HK-2 (cell line): ENCODE measurements around the gene ZNG1A.
A peak's percentile ranks its signal among the peaks of the same experiment; 100 is the strongest.
"Not testable (repeated sequence)": the region's sequence is repeated elsewhere in the genome, so short reads cannot be mapped to it uniquely, and the experiment has no call there.

Source experiments
- DNase-seq: peaks from one replicate; pipeline ENCODE4 v3.0.0-alpha.2; 2018; ENCODE audit not compliant: unreplicated experiment

The ZNG1A gene

GRCh38 chr9:178970-179383, at the start of gene ZNG1A:
Gene ZNG1A, minus strand, starts transcription at chr9:179056. Its CDS starts 87 bp downstream, at chr9:178969.
- not testable (repeated sequence) for DNase-seq

- DNase-seq, result no peak
Measured at GRCh38 chr9:227860-228259, 49.0 kb upstream of the ZNG1A start.

- DNase-seq, result no peak
Measured at GRCh38 chr9:224582-225520, 46.0 kb upstream of the ZNG1A start.

- no peak for DNase-seq
Measured at GRCh38 chr9:224026-224425, 45.2 kb upstream of the ZNG1A start.

GRCh38 chr9:223152-223551, 44.3 kb upstream of the ZNG1A start:
- no peak for DNase-seq

GRCh38 chr9:221989-222776, 43.3 kb upstream of the ZNG1A start:
- DNase-seq, result no peak

GRCh38 chr9:219670-220365, 41.0 kb upstream of the ZNG1A start:
- no peak for DNase-seq

GRCh38 chr9:219036-219435, 40.2 kb upstream of the ZNG1A start:
- DNase-seq, result not testable (repeated sequence)

GRCh38 chr9:217950-218349, 39.1 kb upstream of the ZNG1A start:
- no peak for DNase-seq

GRCh38 chr9:216866-217265, 38.0 kb upstream of the ZNG1A start:
- no peak for DNase-seq

GRCh38 chr9:215631-216155, 36.8 kb upstream of the ZNG1A start:
- DNase-seq, result no peak

- peak; percentile 32 for DNase-seq
Measured at GRCh38 chr9:214648-215493, 36.0 kb upstream of the ZNG1A start, which contains the start of gene DOCK8. Gene DOCK8, plus strand, starts transcription at chr9:214865. Its CDS starts 112 bp downstream, at chr9:214977.

GRCh38 chr9:214351-214647, 35.4 kb upstream of the ZNG1A start:
- DNase-seq, result no peak

GRCh38 chr9:213901-214300, 35.0 kb upstream of the ZNG1A start:
- DNase-seq, result not testable (repeated sequence)

GRCh38 chr9:212297-212696, 33.4 kb upstream of the ZNG1A start:
- DNase-seq, result no peak

- no peak for DNase-seq
Measured at GRCh38 chr9:211557-211956, 32.7 kb upstream of the ZNG1A start.

- DNase-seq, result no peak
Measured at GRCh38 chr9:211036-211435, 32.2 kb upstream of the ZNG1A start.

GRCh38 chr9:209143-209758, 30.4 kb upstream of the ZNG1A start:
- DNase-seq, result no peak

GRCh38 chr9:206481-206880, 27.6 kb upstream of the ZNG1A start:
- no peak for DNase-seq

- DNase-seq, result not testable (repeated sequence)
Measured at GRCh38 chr9:199601-200000, 20.7 kb upstream of the ZNG1A start.
